ENCODE data around the gene ZNF217. TPM values are rescaled to one million over a fixed set of nuclear protein-coding genes. Genes with fewer than 3 reads are reported as not detected.
"Not testable (repeated sequence)": the region's sequence is repeated elsewhere in the genome, so short reads cannot be mapped to it uniquely, and the experiment has no call there.

ZNF217 gene
- total RNA-seq, 1 experiment from 2014 or later, result 27.0 TPM

GRCh38 chr20:53530440-53530839, 63.2 kb downstream of the ZNF217 start:
- no peak overlapping the region for H3K4me3 ChIP-seq (ENCODE audit: low read depth, low read length, poor library complexity, severe bottlenecking)
- ChIA-PET CTCF (no interaction called here), POLR2A (ENCODE audit: low non-redundant PET) (no interaction called here)
- H3K27me3 ChIP-seq (replicated peaks; ENCODE audit: insufficient read depth, low read depth, low read length, poor library complexity), result no peaks in the 10 kb centered on the region
- no peak overlapping the region for H3K27ac ChIP-seq (ENCODE audit: low read depth, low read length, poor library complexity, severe bottlenecking)
- TF ChIP-seq EZH2 (IDR thresholded peaks at IDR 0.05; ENCODE audit: borderline replicate concordance, low read depth, low read length, poor library complexity, severe bottlenecking), result no peak
- no TSS peak for BruUV-seq (replicated peaks)
- no peaks in the 10 kb centered on the region for H3K4me1 ChIP-seq (ENCODE audit: insufficient read depth, low read length, poor library complexity, severe bottlenecking)
- H3K9me3 ChIP-seq (ENCODE audit: low read depth, low read length, poor library complexity, severe bottlenecking), result no peaks in the 10 kb centered on the region
- DNase-seq (ENCODE audit: low spot score), result no peak
- H3K36me3 ChIP-seq (ENCODE audit: insufficient read depth, low read length, poor library complexity, severe bottlenecking), result no peaks in the 10 kb centered on the region
- intact Hi-C loops (cut with micrococcal nuclease; ENCODE audit: unreplicated experiment), result no loop called here

GRCh38 chr20:53529658-53530057, 64.0 kb downstream of the ZNF217 start:
- CTCF ChIA-PET, result no interaction called here
- BruUV-seq (replicated peaks), result no TSS peak
- POLR2A ChIA-PET (ENCODE audit: low non-redundant PET), result no interaction called here
- Histone ChIP-seq H3K27ac (ENCODE audit: low read depth, low read length, poor library complexity, severe bottlenecking) (no peak overlapping the region), H3K27me3 (replicated peaks; ENCODE audit: insufficient read depth, low read depth, low read length, poor library complexity) (no peaks in the 10 kb centered on the region), H3K9me3 (ENCODE audit: low read depth, low read length, poor library complexity, severe bottlenecking) (no peaks in the 10 kb centered on the region), H3K4me3 (ENCODE audit: low read depth, low read length, poor library complexity, severe bottlenecking) (no peak overlapping the region), H3K4me1 (ENCODE audit: insufficient read depth, low read length, poor library complexity, severe bottlenecking) (no peaks in the 10 kb centered on the region), H3K36me3 (ENCODE audit: insufficient read depth, low read length, poor library complexity, severe bottlenecking) (no peaks in the 10 kb centered on the region)
- intact Hi-C loops (cut with micrococcal nuclease; ENCODE audit: unreplicated experiment), result no loop called here
- no peak for TF ChIP-seq CTCF (conservative IDR thresholded peaks at IDR 0.05; ENCODE audit: low read depth, low read length)
- TF ChIP-seq EZH2 (IDR thresholded peaks at IDR 0.05; ENCODE audit: borderline replicate concordance, low read depth, low read length, poor library complexity, severe bottlenecking), result no peak
- no peak for DNase-seq (ENCODE audit: low spot score)

GRCh38 chr20:53527196-53527595, 66.4 kb downstream of the ZNF217 start:
- TF ChIP-seq EZH2 (IDR thresholded peaks at IDR 0.05; ENCODE audit: borderline replicate concordance, low read depth, low read length, poor library complexity, severe bottlenecking) (no peak), CTCF (conservative IDR thresholded peaks at IDR 0.05; ENCODE audit: low read depth, low read length) (no peak)
- no TSS peak for BruUV-seq (replicated peaks)
- intact Hi-C loops (cut with micrococcal nuclease; ENCODE audit: unreplicated experiment), result no loop called here
- Histone ChIP-seq H3K36me3 (ENCODE audit: insufficient read depth, low read length, poor library complexity, severe bottlenecking) (no peaks in the 10 kb centered on the region), H3K4me1 (ENCODE audit: insufficient read depth, low read length, poor library complexity, severe bottlenecking) (no peaks in the 10 kb centered on the region), H3K9me3 (ENCODE audit: low read depth, low read length, poor library complexity, severe bottlenecking) (no peaks in the 10 kb centered on the region), H3K27ac (ENCODE audit: low read depth, low read length, poor library complexity, severe bottlenecking) (no peak overlapping the region), H3K27me3 (replicated peaks; ENCODE audit: insufficient read depth, low read depth, low read length, poor library complexity) (no peaks in the 10 kb centered on the region), H3K4me3 (ENCODE audit: low read depth, low read length, poor library complexity, severe bottlenecking) (no peak overlapping the region)
- ChIA-PET CTCF (no interaction called here), POLR2A (ENCODE audit: low non-redundant PET) (no interaction called here)
- no peak for DNase-seq (ENCODE audit: low spot score)

- POLR2A ChIA-PET (ENCODE audit: low non-redundant PET), result no interaction called here
These were observed 68.9 kb downstream of the ZNF217 start for GRCh38 chr20:53524589-53525312.

GRCh38 chr20:53523615-53524014, 70.0 kb downstream of the ZNF217 start:
- DNase-seq (ENCODE audit: low spot score); intact Hi-C loops (cut with micrococcal nuclease; ENCODE audit: unreplicated experiment); H3K36me3 ChIP-seq (ENCODE audit: insufficient read depth, low read length, poor library complexity, severe bottlenecking); POLR2A ChIA-PET (ENCODE audit: low non-redundant PET); H3K9me3 ChIP-seq (ENCODE audit: low read depth, low read length, poor library complexity, severe bottlenecking); H3K4me3 ChIP-seq (ENCODE audit: low read depth, low read length, poor library complexity, severe bottlenecking); H3K27me3 ChIP-seq (replicated peaks; ENCODE audit: insufficient read depth, low read depth, low read length, poor library complexity); H3K27ac ChIP-seq (ENCODE audit: low read depth, low read length, poor library complexity, severe bottlenecking); H3K4me1 ChIP-seq (ENCODE audit: insufficient read depth, low read length, poor library complexity, severe bottlenecking); CTCF ChIA-PET; BruUV-seq (replicated peaks): not testable (repeated sequence)

More at GRCh38 chr20:53524589-53525312, 68.9 kb downstream of the ZNF217 start:
- Histone ChIP-seq H3K4me3 (ENCODE audit: low read depth, low read length, poor library complexity, severe bottlenecking) (no peak overlapping the region), H3K27ac (ENCODE audit: low read depth, low read length, poor library complexity, severe bottlenecking) (no peak overlapping the region), H3K27me3 (replicated peaks; ENCODE audit: insufficient read depth, low read depth, low read length, poor library complexity) (no peaks in the 10 kb centered on the region), H3K36me3 (ENCODE audit: insufficient read depth, low read length, poor library complexity, severe bottlenecking) (no peaks in the 10 kb centered on the region), H3K4me1 (ENCODE audit: insufficient read depth, low read length, poor library complexity, severe bottlenecking) (peaks cover 2% of the 10 kb centered on the region), H3K9me3 (ENCODE audit: low read depth, low read length, poor library complexity, severe bottlenecking) (no peaks in the 10 kb centered on the region)
- CTCF ChIA-PET, result no interaction called here
- peak; percentile 38 for DNase-seq (ENCODE audit: low spot score)
- TF ChIP-seq EZH2 (IDR thresholded peaks at IDR 0.05; ENCODE audit: borderline replicate concordance, low read depth, low read length, poor library complexity, severe bottlenecking) (no peak), CTCF (conservative IDR thresholded peaks at IDR 0.05; ENCODE audit: low read depth, low read length) (no peak)
- BruUV-seq (replicated peaks), result no TSS peak
- intact Hi-C loops (cut with micrococcal nuclease; ENCODE audit: unreplicated experiment), result no loop called here

All from A673 (cell line).